ENCODE data around the gene PEG3. TPM values are rescaled to one million over a fixed set of nuclear protein-coding genes. Genes with fewer than 3 reads are reported as not detected.

Gene PEG3
- total and polyA plus RNA-seq, 2 donors (not counting 1 experiment from before 2014, with no cell fraction given) = 0.22 to 5.6 TPM

DNA sequence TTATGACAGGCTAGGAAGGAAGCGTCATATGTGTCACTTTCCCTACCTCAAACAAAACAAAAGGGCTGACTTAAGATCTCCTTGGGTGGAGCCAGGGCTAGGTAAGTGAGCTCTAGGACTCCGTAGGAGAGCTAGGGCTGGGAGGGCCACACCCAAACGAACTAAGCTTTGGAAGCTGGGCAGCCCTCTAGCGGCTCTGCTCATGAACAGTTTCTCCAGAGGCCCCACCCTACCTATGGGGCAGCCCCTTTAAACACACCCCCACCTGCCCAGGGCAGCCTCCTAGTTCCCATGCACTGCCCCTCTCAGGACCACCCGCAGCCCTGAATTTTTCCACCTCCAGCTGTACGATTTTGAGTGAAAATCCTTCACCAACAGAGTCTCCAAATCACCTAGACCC lies 3.5 kb downstream of the PEG3 start:
- Histone ChIP-seq H3K4me3 (replicated peaks in 1 of 4; ENCODE audit: control extremely low read depth in 1 of 4, insufficient read depth in 1 of 4, low read depth in 3 of 4, low read length in 4 of 4) (peak overlapping the region in 1 of 4 experiments; percentile 12), H3K79me2 (ENCODE audit: control insufficient read depth, insufficient read depth, low read length) (no peaks in the 10 kb centered on the region), H3K4me1 (ENCODE audit: control insufficient read depth, extremely low read depth, insufficient read depth, low read length) (no peaks in the 10 kb centered on the region), H3K9me3 (ENCODE audit: control insufficient read depth, insufficient read depth, low read depth, low read length) (no peaks in the 10 kb centered on the region), H3K9ac (ENCODE audit: insufficient read depth, low read length) (no peak overlapping the region), H3K27me3 (ENCODE audit: control insufficient read depth, insufficient read depth, low read length) (no peaks in the 10 kb centered on the region), H3K4me2 (ENCODE audit: extremely low read depth, insufficient read depth, low read length) (no peak overlapping the region), H4K20me1 (ENCODE audit: control insufficient read depth, extremely low read depth, insufficient read depth, low read length) (no peaks in the 10 kb centered on the region), H3K36me3 (ENCODE audit: control insufficient read depth, insufficient read depth, low read length) (no peaks in the 10 kb centered on the region), H2AFZ (ENCODE audit: low read length) (no peak overlapping the region), H3K27ac (ENCODE audit: insufficient read depth, low read length) (no peak overlapping the region)
- TF ChIP-seq EZH2 (IDR thresholded peaks at IDR 0.05; ENCODE audit: low read length, missing control alignments) = no peak
- TF ChIP-seq, protein P1, sequence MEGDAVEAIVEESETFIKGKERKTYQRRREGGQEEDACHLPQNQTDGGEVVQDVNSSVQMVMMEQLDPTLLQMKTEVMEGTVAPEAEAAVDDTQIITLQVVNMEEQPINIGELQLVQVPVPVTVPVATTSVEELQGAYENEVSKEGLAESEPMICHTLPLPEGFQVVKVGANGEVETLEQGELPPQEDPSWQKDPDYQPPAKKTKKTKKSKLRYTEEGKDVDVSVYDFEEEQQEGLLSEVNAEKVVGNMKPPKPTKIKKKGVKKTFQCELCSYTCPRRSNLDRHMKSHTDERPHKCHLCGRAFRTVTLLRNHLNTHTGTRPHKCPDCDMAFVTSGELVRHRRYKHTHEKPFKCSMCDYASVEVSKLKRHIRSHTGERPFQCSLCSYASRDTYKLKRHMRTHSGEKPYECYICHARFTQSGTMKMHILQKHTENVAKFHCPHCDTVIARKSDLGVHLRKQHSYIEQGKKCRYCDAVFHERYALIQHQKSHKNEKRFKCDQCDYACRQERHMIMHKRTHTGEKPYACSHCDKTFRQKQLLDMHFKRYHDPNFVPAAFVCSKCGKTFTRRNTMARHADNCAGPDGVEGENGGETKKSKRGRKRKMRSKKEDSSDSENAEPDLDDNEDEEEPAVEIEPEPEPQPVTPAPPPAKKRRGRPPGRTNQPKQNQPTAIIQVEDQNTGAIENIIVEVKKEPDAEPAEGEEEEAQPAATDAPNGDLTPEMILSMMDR (conservative IDR thresholded peaks at IDR 0.05 in 1 of 2, IDR thresholded peaks at IDR 0.05 in 1 of 2; ENCODE audit: low read depth in 1 of 2, low read length in 2 of 2) = no peak
- DNase-seq (ENCODE audit: low read depth in 2 of 2) = no peak

- Histone ChIP-seq H2AFZ (ENCODE audit: low read length) (no peak overlapping the region), H3K79me2 (ENCODE audit: control insufficient read depth, insufficient read depth, low read length) (no peaks in the 10 kb centered on the region), H3K27ac (ENCODE audit: insufficient read depth, low read length) (no peak overlapping the region), H3K27me3 (ENCODE audit: control insufficient read depth, insufficient read depth, low read length) (no peaks in the 10 kb centered on the region), H3K4me1 (ENCODE audit: control insufficient read depth, extremely low read depth, insufficient read depth, low read length) (no peaks in the 10 kb centered on the region), H3K4me2 (ENCODE audit: extremely low read depth, insufficient read depth, low read length) (no peak overlapping the region), H3K36me3 (ENCODE audit: control insufficient read depth, insufficient read depth, low read length) (no peaks in the 10 kb centered on the region), H3K9ac (ENCODE audit: insufficient read depth, low read length) (no peak overlapping the region), H3K4me3 (replicated peaks in 1 of 4; ENCODE audit: control extremely low read depth in 1 of 4, insufficient read depth in 1 of 4, low read depth in 3 of 4, low read length in 4 of 4) (no peak overlapping the region), H3K9me3 (ENCODE audit: control insufficient read depth, insufficient read depth, low read depth, low read length) (no peaks in the 10 kb centered on the region), H4K20me1 (ENCODE audit: control insufficient read depth, extremely low read depth, insufficient read depth, low read length) (no peaks in the 10 kb centered on the region)
- TF ChIP-seq EZH2 (IDR thresholded peaks at IDR 0.05; ENCODE audit: low read length, missing control alignments) = no peak
- TF ChIP-seq, protein P1 (conservative IDR thresholded peaks at IDR 0.05 in 1 of 2, IDR thresholded peaks at IDR 0.05 in 1 of 2; ENCODE audit: low read depth in 1 of 2, low read length in 2 of 2) = no peak
- no peak for DNase-seq (ENCODE audit: low read depth in 2 of 2)
These were observed 4.5 kb downstream of the PEG3 start for GRCh38 chr19:56836059-56836458.

- Histone ChIP-seq H3K36me3 (ENCODE audit: control insufficient read depth, insufficient read depth, low read length) (no peaks in the 10 kb centered on the region), H3K4me3 (replicated peaks in 1 of 4; ENCODE audit: control extremely low read depth in 1 of 4, insufficient read depth in 1 of 4, low read depth in 3 of 4, low read length in 4 of 4) (no peak overlapping the region), H2AFZ (ENCODE audit: low read length) (no peak overlapping the region), H3K27ac (ENCODE audit: insufficient read depth, low read length) (no peak overlapping the region), H3K4me1 (ENCODE audit: control insufficient read depth, extremely low read depth, insufficient read depth, low read length) (no peaks in the 10 kb centered on the region), H3K27me3 (ENCODE audit: control insufficient read depth, insufficient read depth, low read length) (no peaks in the 10 kb centered on the region), H3K9me3 (ENCODE audit: control insufficient read depth, insufficient read depth, low read depth, low read length) (no peaks in the 10 kb centered on the region), H3K4me2 (ENCODE audit: extremely low read depth, insufficient read depth, low read length) (no peak overlapping the region), H4K20me1 (ENCODE audit: control insufficient read depth, extremely low read depth, insufficient read depth, low read length) (no peaks in the 10 kb centered on the region), H3K9ac (ENCODE audit: insufficient read depth, low read length) (no peak overlapping the region), H3K79me2 (ENCODE audit: control insufficient read depth, insufficient read depth, low read length) (no peaks in the 10 kb centered on the region)
- TF ChIP-seq EZH2 (IDR thresholded peaks at IDR 0.05; ENCODE audit: low read length, missing control alignments) = no peak
- TF ChIP-seq, protein P1 (conservative IDR thresholded peaks at IDR 0.05 in 1 of 2, IDR thresholded peaks at IDR 0.05 in 1 of 2; ENCODE audit: low read depth in 1 of 2, low read length in 2 of 2) = no peak
- no peak for DNase-seq (ENCODE audit: low read depth in 2 of 2)
These were observed 5.1 kb downstream of the PEG3 start for GRCh38 chr19:56835401-56835800.
